ENCODE data around the gene DNHD1.
"Not testable (repeated sequence)": the region's sequence is repeated elsewhere in the genome, so short reads cannot be mapped to it uniquely, and the experiment has no call there.

The DNHD1 gene

DNA sequence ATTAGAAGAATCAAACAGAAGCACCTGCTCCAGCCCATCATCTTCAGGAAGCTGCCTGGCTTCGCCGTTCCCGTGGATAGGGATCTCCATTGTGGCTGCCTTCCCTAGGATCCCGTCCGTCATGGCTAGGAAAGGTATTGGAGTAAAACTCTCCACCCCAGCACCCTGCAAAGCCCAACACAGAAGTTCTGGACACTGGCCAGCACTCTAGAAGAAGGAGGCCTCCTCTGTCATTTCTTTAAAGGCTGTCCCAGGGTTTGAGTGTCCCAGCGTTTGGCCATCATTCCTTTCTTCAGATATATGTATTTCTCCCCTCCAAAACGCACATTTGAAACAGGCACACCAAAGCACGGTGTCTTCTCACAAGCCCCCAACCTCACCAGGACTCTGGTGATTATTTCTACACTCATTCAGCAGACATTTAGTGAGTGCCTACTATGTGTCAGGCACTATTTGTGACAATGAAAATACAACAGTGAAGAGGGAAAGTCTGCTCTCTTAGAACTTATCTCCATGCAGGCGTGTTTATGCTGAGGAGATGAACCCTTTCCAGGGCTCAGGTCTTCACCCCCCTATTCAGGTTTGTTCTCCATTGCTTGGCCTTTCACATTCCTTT lies 16.7 kb upstream of the DNHD1 start:
- no peak for DNase-seq

DNA sequence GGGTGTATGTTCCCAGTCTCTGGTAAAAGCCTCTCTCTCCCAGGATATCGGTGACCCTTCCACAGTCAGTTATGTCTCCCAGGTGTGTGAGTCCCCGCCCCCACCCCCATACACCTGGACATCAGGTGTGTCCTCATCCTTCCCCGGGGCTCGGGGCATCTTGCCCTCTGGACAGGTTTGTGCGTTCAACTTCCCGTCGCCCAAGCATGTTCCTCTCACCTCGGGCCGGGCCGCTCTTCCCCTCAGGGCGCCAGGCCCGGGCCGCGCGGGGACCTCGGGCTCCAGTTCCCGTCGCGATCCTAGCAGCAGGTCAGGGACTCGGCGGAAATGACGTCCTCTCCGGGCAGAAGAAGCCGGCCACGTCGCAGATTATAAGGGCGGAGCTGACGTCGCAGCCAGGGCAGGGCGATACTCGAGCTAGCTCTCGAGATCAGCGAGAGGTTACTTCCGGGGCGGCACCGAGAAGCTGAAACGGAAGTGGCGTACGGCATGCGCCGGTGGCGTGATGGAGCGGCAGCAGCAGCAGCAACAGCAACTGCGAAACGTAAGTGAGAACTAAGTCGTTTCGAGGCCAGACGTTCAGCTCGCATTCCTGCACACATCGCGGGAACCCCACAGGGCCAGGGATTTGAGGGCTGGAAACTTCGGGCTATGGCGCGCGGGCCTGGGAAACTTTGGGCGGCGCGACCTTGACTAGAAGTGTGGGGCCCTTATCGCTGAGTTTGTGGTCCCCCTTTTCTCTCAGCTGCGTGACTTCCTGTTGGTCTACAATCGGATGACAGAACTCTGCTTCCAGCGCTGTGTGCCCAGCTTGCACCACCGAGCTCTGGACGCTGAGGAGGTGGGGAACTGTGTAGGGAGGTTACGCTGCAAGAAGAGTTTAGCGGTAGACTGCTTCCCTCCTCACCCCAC lies 15.8 kb upstream of the DNHD1 start, which contains the start of the genes ARFIP2 and TIMM10B:
Gene ARFIP2, minus strand, starts transcription at position 320 of the 912 bp plus-strand sequence. CDS start 910 bp downstream, outside the sequence.
Gene TIMM10B, plus strand, starts transcription at position 490 of the 912 bp plus-strand sequence. Its CDS starts 16 bp downstream, at position 506.
- peak; percentile 96 for DNase-seq

DNA sequence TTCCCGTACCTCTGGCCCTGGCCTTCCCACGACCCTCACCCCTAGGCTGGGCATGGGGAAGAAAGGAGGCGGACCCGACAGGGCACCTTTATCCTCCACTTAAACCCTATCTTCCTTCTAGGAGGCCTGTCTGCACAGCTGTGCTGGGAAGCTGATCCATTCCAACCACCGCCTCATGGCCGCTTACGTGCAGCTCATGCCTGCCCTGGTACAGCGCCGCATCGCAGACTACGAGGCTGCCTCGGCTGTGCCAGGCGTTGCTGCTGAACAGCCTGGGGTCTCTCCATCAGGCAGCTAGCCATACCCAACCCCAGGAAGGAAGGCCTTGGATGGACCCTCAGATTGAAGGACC lies 15.2 kb upstream of the DNHD1 start:
- DNase-seq, result no peak

DNA sequence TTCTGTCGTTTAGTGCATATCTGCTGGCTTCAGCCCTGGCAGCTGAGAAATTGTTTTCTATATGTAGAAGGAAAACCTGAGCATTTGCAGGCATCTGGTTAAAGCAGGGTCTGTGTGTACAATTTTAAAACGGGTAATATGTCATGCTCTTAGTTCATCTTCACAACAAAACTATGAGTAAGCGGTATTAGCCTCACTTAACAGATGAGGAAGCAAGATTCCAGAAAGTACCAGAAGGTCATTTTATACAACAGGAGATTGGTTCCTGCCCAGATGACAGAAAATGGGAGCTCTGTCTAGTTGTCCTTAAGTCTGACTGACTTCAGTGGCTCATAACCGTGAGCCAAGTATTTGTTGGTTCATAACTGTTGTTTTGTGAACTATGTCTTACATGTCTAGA lies 14.6 kb upstream of the DNHD1 start:
- no peak for DNase-seq

DNA sequence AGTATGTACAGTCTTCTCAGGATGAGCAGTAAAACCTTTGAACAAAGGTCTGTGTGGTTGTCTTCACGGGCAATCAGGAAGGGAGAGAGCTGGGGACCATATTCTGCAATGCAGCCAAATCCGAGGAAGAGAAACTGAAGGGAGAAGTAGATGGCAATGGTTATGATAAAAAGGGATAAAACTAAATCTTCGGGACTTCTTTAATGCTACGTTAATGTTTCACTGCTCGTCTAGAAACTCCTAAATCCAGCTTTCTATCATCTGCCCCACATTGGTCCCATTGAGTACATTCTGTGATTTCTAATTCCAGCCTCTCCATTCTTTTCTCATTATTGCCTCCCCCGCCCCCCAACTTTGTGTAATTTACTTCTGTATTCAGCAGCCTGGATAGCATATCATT lies 14.1 kb upstream of the DNHD1 start:
- DNase-seq, result no peak

DNA sequence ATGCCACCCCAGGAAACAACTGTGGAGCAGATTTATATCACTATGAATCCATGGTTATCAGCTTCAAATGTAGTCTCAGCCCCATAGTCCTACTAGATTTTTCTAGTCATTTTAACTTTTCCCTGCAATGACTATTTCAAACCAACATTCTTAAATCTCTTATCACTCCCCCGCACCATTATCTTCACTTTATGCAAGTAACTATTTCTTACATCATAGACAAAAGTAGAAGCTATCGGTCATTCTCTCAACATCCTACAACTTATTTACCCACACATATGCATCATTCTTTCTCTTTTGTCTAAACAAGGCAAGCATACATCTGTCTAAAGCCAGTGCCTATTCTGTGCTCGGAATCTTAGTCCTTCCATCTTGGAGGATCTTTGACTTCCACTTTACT lies 11.4 kb upstream of the DNHD1 start:
- no peak for DNase-seq

- DNase-seq, result no peak
Measured at GRCh38 chr11:6486256-6486655, 10.8 kb upstream of the DNHD1 start.

- no peak for DNase-seq
Measured at GRCh38 chr11:6486938-6487337, 10.1 kb upstream of the DNHD1 start.

DNA sequence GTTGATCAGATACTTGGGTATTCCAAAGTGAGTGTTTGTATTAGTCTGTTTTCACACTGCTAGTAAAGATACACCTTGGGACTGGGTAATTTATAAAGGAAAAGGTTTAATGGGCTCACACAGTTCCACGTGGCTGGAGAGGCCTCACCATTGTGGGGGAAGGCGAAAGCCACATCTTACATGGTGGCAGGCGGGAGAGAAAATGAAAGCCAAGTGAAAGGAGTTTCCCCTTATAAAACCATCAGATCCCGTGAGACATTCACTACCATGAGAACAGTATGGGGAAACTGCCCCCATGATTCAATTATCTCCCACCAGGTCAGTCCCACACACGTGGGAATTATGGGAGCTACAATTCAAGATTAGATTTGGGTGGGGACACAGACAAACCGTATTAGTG lies 8.7 kb upstream of the DNHD1 start:
- no peak for DNase-seq

DNA sequence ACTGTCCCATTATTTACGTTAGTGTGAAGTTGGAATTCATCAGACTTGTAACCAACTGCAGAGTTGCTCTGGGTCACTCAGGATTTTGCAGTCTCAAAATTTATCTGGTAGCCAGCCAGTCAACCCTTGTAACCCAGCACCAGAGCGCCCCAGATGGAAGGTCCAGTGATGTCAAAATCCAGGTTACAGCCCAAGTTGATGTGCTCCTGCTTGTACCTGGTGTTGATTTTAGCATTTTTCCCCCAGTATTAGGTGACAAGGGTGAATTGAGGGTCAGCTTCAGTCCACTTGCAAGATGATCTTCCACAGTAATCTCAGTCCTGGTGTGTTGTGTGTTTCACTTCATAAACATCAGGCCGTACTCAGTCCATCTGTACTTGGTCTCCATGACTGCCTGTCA lies 8.3 kb upstream of the DNHD1 start:
- no peak for DNase-seq

DNA sequence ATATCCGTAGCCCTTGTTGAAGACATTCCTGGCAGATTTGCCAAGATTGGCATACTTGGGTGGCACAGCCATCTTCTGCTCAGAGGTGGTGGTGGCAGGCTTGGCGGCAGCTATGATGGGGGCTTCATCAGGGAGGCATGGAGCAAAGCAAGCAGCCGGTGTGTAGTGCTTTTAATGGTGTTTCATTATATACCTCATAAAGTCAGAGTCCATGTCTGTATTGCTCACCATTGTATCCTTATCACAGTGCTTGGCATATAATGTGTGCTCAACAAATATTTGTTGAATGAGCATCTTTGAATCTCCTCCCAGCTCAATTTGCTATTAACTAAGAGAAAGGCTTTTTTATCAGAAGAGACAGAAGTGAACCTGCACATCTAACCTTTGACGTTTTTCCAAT lies 7.8 kb upstream of the DNHD1 start:
- no peak for DNase-seq

DNA sequence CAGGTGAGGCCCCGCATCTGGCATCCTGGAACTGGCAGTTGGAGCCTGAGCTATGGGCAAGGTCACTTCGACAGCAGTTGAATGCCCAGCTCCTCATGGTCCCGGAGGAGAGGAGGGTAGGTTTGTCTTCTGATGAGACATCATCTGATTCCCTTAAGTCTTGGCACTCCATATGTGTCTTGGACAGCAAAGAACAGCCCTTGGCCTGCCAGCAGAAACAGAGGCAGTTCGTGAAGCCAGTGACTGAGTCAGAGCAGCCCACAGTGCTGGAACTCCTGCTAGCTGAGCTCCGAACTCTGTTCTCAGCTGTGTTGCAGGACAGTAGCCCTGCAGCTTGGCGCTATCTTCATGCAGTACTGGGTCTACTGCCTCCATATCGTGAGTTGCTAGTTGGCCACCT lies 1.0 kb downstream of the DNHD1 start:
- no peak for DNase-seq

DNA sequence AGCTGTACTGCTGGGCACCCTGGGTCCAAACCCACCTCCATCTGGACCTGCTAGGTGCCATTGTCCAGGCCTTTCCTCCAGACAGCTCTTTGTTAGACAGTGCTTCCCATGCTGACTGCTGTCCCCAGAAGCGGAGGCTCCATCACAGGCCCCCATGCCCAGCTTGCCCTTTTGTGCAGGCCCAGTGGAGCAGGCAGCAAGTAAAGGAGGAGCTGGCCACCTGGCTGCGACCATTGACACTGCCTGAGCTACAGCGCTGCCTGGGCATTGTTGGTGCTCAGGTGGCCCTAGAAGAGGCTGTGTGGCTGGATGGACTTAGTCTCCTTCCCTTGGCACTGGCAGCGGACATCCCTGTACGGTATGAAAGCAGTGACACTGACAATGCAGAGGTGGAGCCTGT lies 1.5 kb downstream of the DNHD1 start:
- DNase-seq, result no peak

GRCh38 chr11:6502382-6502781 lies 5.3 kb downstream of the DNHD1 start:
- no peak for DNase-seq

DNA sequence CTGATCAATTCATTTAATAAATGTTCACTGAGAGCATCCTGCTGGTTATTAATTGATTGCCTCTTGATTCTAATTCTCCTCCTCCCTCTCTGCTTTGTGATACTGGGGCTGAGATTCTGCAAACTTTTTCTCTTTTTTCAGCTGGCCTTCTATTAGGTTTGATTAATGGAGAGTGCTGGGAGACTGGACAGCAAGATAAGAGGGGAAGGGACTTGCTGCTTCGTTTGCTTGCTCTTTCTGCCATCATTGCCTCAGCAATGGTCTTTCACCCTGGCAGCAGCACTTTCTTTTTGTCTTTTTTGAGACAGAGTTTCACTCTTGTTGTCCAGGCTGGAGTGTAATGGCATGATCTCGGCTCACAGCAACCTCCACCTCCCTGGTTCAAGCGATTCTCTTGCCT lies 7.1 kb downstream of the DNHD1 start:
- no peak for DNase-seq

- peak; percentile 7 to 15 for DNase-seq
Measured at GRCh38 chr11:6505577-6506240, 8.6 kb downstream of the DNHD1 start.

GRCh38 chr11:6516865-6517264 lies 19.8 kb downstream of the DNHD1 start:
- DNase-seq, result no peak

- DNase-seq, result no peak
Measured at GRCh38 chr11:6520265-6520664, 23.2 kb downstream of the DNHD1 start.

- not testable (repeated sequence) for DNase-seq
Measured at GRCh38 chr11:6521946-6522345, 24.9 kb downstream of the DNHD1 start.

DNA sequence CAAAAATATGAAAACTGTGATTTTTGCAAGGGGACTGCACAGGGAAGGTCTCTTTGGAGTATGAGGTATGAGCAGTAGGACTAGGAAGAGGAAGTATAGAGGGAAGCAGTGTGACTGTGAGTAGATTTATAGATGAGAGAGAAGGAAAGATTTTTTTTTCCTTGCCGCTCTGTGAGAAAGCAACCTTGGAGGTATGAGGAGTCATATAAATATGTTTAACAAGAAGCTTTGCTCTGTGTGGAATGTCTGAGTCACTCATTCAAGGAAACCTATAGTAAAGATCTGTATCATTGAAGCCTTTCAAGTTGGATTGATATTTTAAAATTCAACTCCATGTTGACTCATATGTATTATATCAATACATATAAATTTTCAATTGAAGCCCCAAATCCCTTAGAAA lies 26.2 kb downstream of the DNHD1 start:
- DNase-seq, result no peak

DNA sequence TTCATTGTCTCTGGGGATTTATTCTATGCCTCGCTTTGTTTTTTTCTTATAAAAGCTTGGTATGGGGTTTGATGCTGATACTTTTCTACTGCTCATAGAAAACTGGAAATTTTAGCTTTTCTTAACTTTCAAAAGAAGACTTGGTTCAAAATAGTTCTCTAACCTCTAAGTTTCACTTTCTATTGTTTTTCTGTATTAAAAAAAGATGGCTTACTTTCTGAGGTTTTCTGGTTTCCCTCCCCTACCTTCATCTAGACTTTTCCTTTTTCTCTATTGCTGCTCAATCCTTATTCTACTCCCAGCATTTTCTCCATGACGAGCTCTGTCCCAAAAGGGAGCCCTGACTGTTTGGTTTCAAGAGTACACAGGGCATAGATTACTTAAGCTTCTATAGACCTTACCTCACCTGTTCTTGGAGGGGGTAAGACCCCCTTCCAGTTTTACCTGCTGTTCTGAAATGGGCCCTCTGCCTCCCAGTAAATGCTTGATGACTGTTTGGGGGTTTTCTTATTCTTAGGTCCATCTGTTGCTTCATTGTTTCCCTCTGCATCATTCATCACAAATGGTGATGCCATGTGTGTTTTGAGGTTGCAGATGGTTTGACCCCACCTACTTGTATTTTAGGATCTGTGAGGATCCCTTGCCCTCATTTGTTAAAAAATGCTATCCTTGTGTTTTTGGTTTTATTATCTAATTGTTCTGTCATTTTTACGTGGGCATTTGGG lies 29.5 kb downstream of the DNHD1 start:
- no peak for DNase-seq

GRCh38 chr11:6529266-6529665 lies 32.2 kb downstream of the DNHD1 start:
- no peak for DNase-seq

DNA sequence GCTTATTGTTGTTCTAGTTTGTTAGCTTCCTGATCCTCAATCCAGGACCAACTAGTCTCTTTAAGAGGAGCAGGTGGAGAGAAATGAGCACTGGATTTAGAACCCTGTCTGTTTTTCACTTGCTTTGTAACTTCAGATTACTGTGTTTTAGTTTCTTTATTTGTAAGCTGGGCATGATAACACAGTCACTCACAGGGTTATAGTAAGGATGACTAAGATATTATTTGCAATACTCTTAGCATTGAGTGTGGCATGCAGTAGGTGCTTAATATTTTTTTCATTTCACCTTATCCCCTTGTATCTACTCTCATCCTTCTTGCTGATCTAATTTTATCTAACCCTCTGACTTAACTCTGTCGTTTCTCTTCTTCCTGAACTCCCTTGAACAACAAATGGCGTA lies 33.8 kb downstream of the DNHD1 start:
- DNase-seq, result no peak
